ENCODE measurements around the gene EPHA7.

Gene EPHA7

GRCh38 chr6:93417421-93418013 lies 1.8 kb downstream of the EPHA7 start:
- Histone ChIP-seq H3K14ac (ENCODE audit: low read length) (no peak overlapping the region), H3K18ac (ENCODE audit: low read length) (no peak overlapping the region), H3K4me2 (ENCODE audit: low read length) (peak overlapping the region; percentile 95), H3K4me3 (ENCODE audit: low read depth, low read length) (peak overlapping the region; percentile 59), H3K79me1 (ENCODE audit: low read length) (no peaks in the 10 kb centered on the region), H3K27ac (ENCODE audit: low read depth, low read length) (no peak overlapping the region), H3K36me3 (ENCODE audit: control insufficient read depth in 1 of 2, insufficient read depth in 2 of 2, low read length in 2 of 2) (no peaks in the 10 kb centered on the region), H2BK12ac (ENCODE audit: low read length) (no peak overlapping the region), H2AFZ (ENCODE audit: insufficient read depth, low read length, poor library complexity) (no peak overlapping the region), H3K9ac (ENCODE audit: low read length) (no peak overlapping the region), H3K9me3 (ENCODE audit: insufficient read depth, low read depth, low read length) (no peaks in the 10 kb centered on the region), H4K12ac (ENCODE audit: low read depth, low read length) (no peak overlapping the region), H3K4ac (ENCODE audit: low read depth, low read length) (no peak overlapping the region), H4K8ac (ENCODE audit: low read depth, low read length) (no peak overlapping the region), H2BK120ac (ENCODE audit: insufficient read depth, low read length, poor library complexity) (no peak overlapping the region), H4K91ac (ENCODE audit: low read depth, low read length) (no peak overlapping the region), H3K23ac (ENCODE audit: low read length) (peak overlapping the region; percentile 91), H3K4me1 (ENCODE audit: control insufficient read depth in 1 of 2, insufficient read depth in 2 of 2, low read length in 2 of 2) (peaks cover 4 to 8% of the 10 kb centered on the region in 2 experiments), H2BK5ac (ENCODE audit: low read depth, low read length, poor library complexity) (no peak overlapping the region), H3K79me2 (ENCODE audit: control insufficient read depth, insufficient read depth, low read length, poor library complexity) (no peaks in the 10 kb centered on the region), H2AK5ac (ENCODE audit: low read length) (no peak overlapping the region), H3K27me3 (ENCODE audit: insufficient read depth, low read length) (peaks cover 22% of the 10 kb centered on the region)
- DNase-seq: no peak
- WGBS (ENCODE audit: extremely low coverage, insufficient coverage, insufficient read length): no CpG with 5 or more reads among the region's 27 CpGs

- H3K4ac ChIP-seq (ENCODE audit: low read depth, low read length): no peak overlapping the region
- no peak overlapping the region for H2BK5ac ChIP-seq (ENCODE audit: low read depth, low read length, poor library complexity)
- H3K18ac ChIP-seq (ENCODE audit: low read length): no peak overlapping the region
- H3K36me3 ChIP-seq (ENCODE audit: control insufficient read depth in 1 of 2, insufficient read depth in 2 of 2, low read length in 2 of 2): no peaks in the 10 kb centered on the region
- no peaks in the 10 kb centered on the region for H3K79me2 ChIP-seq (ENCODE audit: control insufficient read depth, insufficient read depth, low read length, poor library complexity)
- no peak overlapping the region for H2BK12ac ChIP-seq (ENCODE audit: low read length)
- no peak overlapping the region for H2BK120ac ChIP-seq (ENCODE audit: insufficient read depth, low read length, poor library complexity)
- peak overlapping the region; percentile 95 for H3K4me2 ChIP-seq (ENCODE audit: low read length)
- H3K79me1 ChIP-seq (ENCODE audit: low read length): no peaks in the 10 kb centered on the region
- no peak overlapping the region for H2AK5ac ChIP-seq (ENCODE audit: low read length)
- peak overlapping the region; percentile 59 for H3K4me3 ChIP-seq (ENCODE audit: low read depth, low read length)
- H4K8ac ChIP-seq (ENCODE audit: low read depth, low read length): no peak overlapping the region
- no peak overlapping the region for H3K9ac ChIP-seq (ENCODE audit: low read length)
- H3K27ac ChIP-seq (ENCODE audit: low read depth, low read length): no peak overlapping the region
- H3K14ac ChIP-seq (ENCODE audit: low read length): no peak overlapping the region
- H3K9me3 ChIP-seq (ENCODE audit: insufficient read depth, low read depth, low read length): no peaks in the 10 kb centered on the region
- no peak overlapping the region for H3K23ac ChIP-seq (ENCODE audit: low read length)
- H4K12ac ChIP-seq (ENCODE audit: low read depth, low read length): no peak overlapping the region
- no CpG with 5 or more reads among the region's 77 CpGs for WGBS (ENCODE audit: extremely low coverage, insufficient coverage, insufficient read length)
- no peak overlapping the region for H2AFZ ChIP-seq (ENCODE audit: insufficient read depth, low read length, poor library complexity)
- no peak for DNase-seq
- peaks cover 4 to 8% of the 10 kb centered on the region in 2 experiments for H3K4me1 ChIP-seq (ENCODE audit: control insufficient read depth in 1 of 2, insufficient read depth in 2 of 2, low read length in 2 of 2)
- H3K27me3 ChIP-seq (ENCODE audit: insufficient read depth, low read length): peaks cover 22% of the 10 kb centered on the region
- H4K91ac ChIP-seq (ENCODE audit: low read depth, low read length): no peak overlapping the region
Observed at GRCh38 chr6:93416571-93417420, 2.6 kb downstream of the EPHA7 start.

GRCh38 chr6:93413190-93413589 lies 6.2 kb downstream of the EPHA7 start:
- Histone ChIP-seq H4K12ac (ENCODE audit: low read depth, low read length) (no peak overlapping the region), H2BK5ac (ENCODE audit: low read depth, low read length, poor library complexity) (no peak overlapping the region), H2BK120ac (ENCODE audit: insufficient read depth, low read length, poor library complexity) (no peak overlapping the region), H3K27ac (ENCODE audit: low read depth, low read length) (no peak overlapping the region), H3K18ac (ENCODE audit: low read length) (no peak overlapping the region), H2BK12ac (ENCODE audit: low read length) (no peak overlapping the region), H4K91ac (ENCODE audit: low read depth, low read length) (no peak overlapping the region), H3K79me1 (ENCODE audit: low read length) (no peaks in the 10 kb centered on the region), H3K27me3 (ENCODE audit: insufficient read depth, low read length) (peaks cover 18% of the 10 kb centered on the region), H3K23ac (ENCODE audit: low read length) (no peak overlapping the region), H4K8ac (ENCODE audit: low read depth, low read length) (no peak overlapping the region), H3K9ac (ENCODE audit: low read length) (no peak overlapping the region), H2AK5ac (ENCODE audit: low read length) (no peak overlapping the region), H3K79me2 (ENCODE audit: control insufficient read depth, insufficient read depth, low read length, poor library complexity) (no peaks in the 10 kb centered on the region), H3K36me3 (ENCODE audit: control insufficient read depth in 1 of 2, insufficient read depth in 2 of 2, low read length in 2 of 2) (no peaks in the 10 kb centered on the region), H3K4me2 (ENCODE audit: low read length) (no peak overlapping the region), H3K4me1 (ENCODE audit: control insufficient read depth in 1 of 2, insufficient read depth in 2 of 2, low read length in 2 of 2) (peaks cover 4 to 6% of the 10 kb centered on the region in 2 experiments), H3K14ac (ENCODE audit: low read length) (no peak overlapping the region), H3K4me3 (ENCODE audit: low read depth, low read length) (no peak overlapping the region), H2AFZ (ENCODE audit: insufficient read depth, low read length, poor library complexity) (no peak overlapping the region), H3K4ac (ENCODE audit: low read depth, low read length) (no peak overlapping the region), H3K9me3 (ENCODE audit: insufficient read depth, low read depth, low read length) (no peaks in the 10 kb centered on the region)
- DNase-seq: no peak

- H3K4me3 ChIP-seq (ENCODE audit: low read depth, low read length): no peak overlapping the region
- H3K9me3 ChIP-seq (ENCODE audit: insufficient read depth, low read depth, low read length): no peaks in the 10 kb centered on the region
- H4K91ac ChIP-seq (ENCODE audit: low read depth, low read length): no peak overlapping the region
- no peak for DNase-seq
- H2BK120ac ChIP-seq (ENCODE audit: insufficient read depth, low read length, poor library complexity): no peak overlapping the region
- no peak overlapping the region for H3K14ac ChIP-seq (ENCODE audit: low read length)
- no peak overlapping the region for H3K18ac ChIP-seq (ENCODE audit: low read length)
- no peak overlapping the region for H3K23ac ChIP-seq (ENCODE audit: low read length)
- peaks cover 12% of the 10 kb centered on the region for H3K27me3 ChIP-seq (ENCODE audit: insufficient read depth, low read length)
- peaks cover under 1 to 6% of the 10 kb centered on the region in 2 experiments for H3K4me1 ChIP-seq (ENCODE audit: control insufficient read depth in 1 of 2, insufficient read depth in 2 of 2, low read length in 2 of 2)
- no peaks in the 10 kb centered on the region for H3K36me3 ChIP-seq (ENCODE audit: control insufficient read depth in 1 of 2, insufficient read depth in 2 of 2, low read length in 2 of 2)
- H3K4ac ChIP-seq (ENCODE audit: low read depth, low read length): no peak overlapping the region
- no peak overlapping the region for H2BK5ac ChIP-seq (ENCODE audit: low read depth, low read length, poor library complexity)
- H3K9ac ChIP-seq (ENCODE audit: low read length): no peak overlapping the region
- H3K27ac ChIP-seq (ENCODE audit: low read depth, low read length): no peak overlapping the region
- no peak overlapping the region for H4K12ac ChIP-seq (ENCODE audit: low read depth, low read length)
- no peak overlapping the region for H2BK12ac ChIP-seq (ENCODE audit: low read length)
- H3K79me2 ChIP-seq (ENCODE audit: control insufficient read depth, insufficient read depth, low read length, poor library complexity): no peaks in the 10 kb centered on the region
- no peak overlapping the region for H3K4me2 ChIP-seq (ENCODE audit: low read length)
- H2AFZ ChIP-seq (ENCODE audit: insufficient read depth, low read length, poor library complexity): no peak overlapping the region
- no peaks in the 10 kb centered on the region for H3K79me1 ChIP-seq (ENCODE audit: low read length)
- H4K8ac ChIP-seq (ENCODE audit: low read depth, low read length): no peak overlapping the region
- H2AK5ac ChIP-seq (ENCODE audit: low read length): no peak overlapping the region
Observed at GRCh38 chr6:93412452-93412851, 6.9 kb downstream of the EPHA7 start.

All from trophoblast cell (in vitro differentiated cells and primary cell).